GM21825 (cell line): ENCODE results near the gene KCNJ12.
"Not testable (repeated sequence)": the region's sequence is repeated elsewhere in the genome, so short reads cannot be mapped to it uniquely, and the experiment has no call there.

Source experiments
- ATAC-seq: cut with Tn5 transposase; IDR thresholded peaks from one replicate; pipeline ENCODE4 v1.9.1; 2021; ENCODE audit warnings: mild to moderate bottlenecking, moderate library complexity; ENCODE audit not compliant: unreplicated experiment

Gene KCNJ12

GRCh38 chr17:21348926-21349261, 27.3 kb upstream of the KCNJ12 start:
- ATAC-seq: not testable (repeated sequence)

GRCh38 chr17:21349358-21350050, 26.7 kb upstream of the KCNJ12 start:
- ATAC-seq: not testable (repeated sequence)

GRCh38 chr17:21350495-21350894, 25.7 kb upstream of the KCNJ12 start:
- not testable (repeated sequence) for ATAC-seq

GRCh38 chr17:21351366-21352065, 24.6 kb upstream of the KCNJ12 start:
- no peak for ATAC-seq

- no peak for ATAC-seq
These were observed 23.8 kb upstream of the KCNJ12 start for GRCh38 chr17:21352221-21352980.

GRCh38 chr17:21352981-21353265, 23.2 kb upstream of the KCNJ12 start:
- ATAC-seq: no peak

- ATAC-seq: no peak
These were observed 22.7 kb upstream of the KCNJ12 start for GRCh38 chr17:21353326-21354010.

- no peak for ATAC-seq
These were observed 21.3 kb upstream of the KCNJ12 start for GRCh38 chr17:21354796-21355385.

- ATAC-seq: no peak
These were observed 20.6 kb upstream of the KCNJ12 start for GRCh38 chr17:21355586-21355985.

GRCh38 chr17:21356537-21357127, 19.5 kb upstream of the KCNJ12 start:
- no peak for ATAC-seq

- ATAC-seq: no peak
These were observed 18.9 kb upstream of the KCNJ12 start for GRCh38 chr17:21357281-21357680.

GRCh38 chr17:21357696-21358656, 18.2 kb upstream of the KCNJ12 start:
- ATAC-seq: no peak

- ATAC-seq: no peak
These were observed 17.3 kb upstream of the KCNJ12 start for GRCh38 chr17:21358682-21359482.

- no peak for ATAC-seq
These were observed 16.7 kb upstream of the KCNJ12 start for GRCh38 chr17:21359483-21359840.

GRCh38 chr17:21360048-21360447, 16.1 kb upstream of the KCNJ12 start:
- ATAC-seq: no peak

- no peak for ATAC-seq
These were observed 14.9 kb upstream of the KCNJ12 start for GRCh38 chr17:21361020-21361809.

- ATAC-seq: no peak
These were observed 13.7 kb upstream of the KCNJ12 start for GRCh38 chr17:21362331-21362931.
